GM12891 (cell line): Measurements from ENCODE around the gene AHRR.

Experiments used
- DNase-seq: peaks from one replicate; pipeline ENCODE4 v3.0.0; 2011; ENCODE audit warnings: low spot score; ENCODE audit not compliant: insufficient read length
- FAIRE-seq: peaks from 2 replicates; lab custom pipeline; 2011; peaks lifted over from hg19 to GRCh38; lab: Jason Lieb, UNC
- PAX5 ChIP-seq: IDR thresholded peaks from 2 replicates; pipeline ENCODE4 v1.6.1; 2011; ENCODE audit warnings: low read length, moderate library complexity, mild to moderate bottlenecking; ENCODE audit not compliant: insufficient read depth, severe bottlenecking
- POLR2A ChIP-seq: IDR thresholded peaks from 2 replicates; pipeline ENCODE4 v1.6.1; 2011; ENCODE audit warnings: low read depth, low read length, control low read depth
- POLR2AphosphoS5 ChIP-seq: IDR thresholded peaks from 2 replicates; pipeline ENCODE4 v1.6.1; 2011; ENCODE audit warnings: low read depth, low read length, control low read depth
- POU2F2 ChIP-seq: IDR thresholded peaks from 2 replicates; pipeline ENCODE4 v1.6.1; 2011; ENCODE audit warnings: low read depth, mild to moderate bottlenecking, control low read depth, low read length, moderate library complexity
- SPI1 ChIP-seq: IDR thresholded peaks from 2 replicates; pipeline ENCODE4 v1.6.1; 2011; ENCODE audit warnings: low read depth, low read length, control low read depth
- TAF1 ChIP-seq: IDR thresholded peaks from 2 replicates; pipeline ENCODE4 v1.6.1; 2011; ENCODE audit warnings: low read depth, low read length, control low read depth

Gene AHRR

DNA sequence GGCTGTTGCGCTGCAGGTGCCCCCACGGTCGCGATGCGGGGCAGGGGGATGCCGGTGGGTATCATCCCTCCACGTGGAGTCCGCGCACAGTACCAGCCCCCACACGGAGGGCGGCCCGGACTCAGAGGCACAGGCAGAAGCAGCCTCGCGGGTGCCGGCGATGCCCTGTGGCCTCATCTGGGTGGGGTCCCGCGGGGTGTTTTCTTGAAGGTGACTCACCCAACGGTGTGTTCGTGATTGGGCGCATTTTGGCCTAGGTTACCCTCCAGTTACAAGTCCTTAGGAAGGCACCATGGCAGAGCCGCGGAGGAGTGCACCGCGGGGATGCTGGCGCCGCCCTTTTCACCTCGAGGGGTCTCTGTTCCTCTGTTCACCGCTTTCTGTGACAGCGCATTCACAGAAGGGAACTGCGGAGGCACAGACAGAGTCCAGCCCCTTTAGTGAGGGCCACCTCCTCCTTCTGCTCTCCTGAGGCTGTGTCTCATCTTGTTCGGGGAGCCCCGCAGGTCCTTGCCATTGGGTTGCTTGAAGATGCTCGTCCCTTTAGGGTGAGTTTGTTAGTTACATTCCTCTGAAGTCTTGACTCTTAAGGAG lies 99.9 kb downstream of the AHRR start:
- TF ChIP-seq SPI1 = no peak
- TF ChIP-seq POLR2A = no peak
- TF ChIP-seq TAF1 = no peak
- no peak; the same call in 1 of the 2 replicates for TF ChIP-seq POLR2AphosphoS5
- no peak for TF ChIP-seq PAX5
- TF ChIP-seq POU2F2 = no peak
- FAIRE-seq (no peak), DNase-seq (no peak)

DNA sequence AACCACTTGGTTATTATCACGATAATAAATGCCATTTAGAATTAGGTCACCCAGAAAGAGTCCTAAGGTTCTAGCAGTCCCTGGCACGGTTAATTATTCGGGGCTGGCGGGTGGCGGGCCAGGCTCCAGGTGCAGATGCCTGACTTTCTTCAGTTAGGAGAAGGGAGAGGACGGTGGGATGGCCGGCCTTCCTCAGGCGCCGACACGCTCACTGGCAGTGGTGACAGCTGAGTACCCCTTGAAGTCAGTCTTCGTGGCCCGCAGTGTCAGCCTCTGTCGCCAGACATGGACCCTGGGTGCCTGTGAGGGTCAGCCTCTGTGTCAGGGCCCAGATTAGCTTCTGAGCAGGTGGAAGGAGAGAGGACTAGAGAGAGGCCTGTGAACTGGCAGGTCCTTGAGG lies 100.4 kb downstream of the AHRR start:
- TF ChIP-seq TAF1 (no peak), POU2F2 (no peak), POLR2A (no peak), SPI1 (no peak), POLR2AphosphoS5 (no peak), PAX5 (no peak)
- FAIRE-seq (no peak), DNase-seq (no peak)

DNA sequence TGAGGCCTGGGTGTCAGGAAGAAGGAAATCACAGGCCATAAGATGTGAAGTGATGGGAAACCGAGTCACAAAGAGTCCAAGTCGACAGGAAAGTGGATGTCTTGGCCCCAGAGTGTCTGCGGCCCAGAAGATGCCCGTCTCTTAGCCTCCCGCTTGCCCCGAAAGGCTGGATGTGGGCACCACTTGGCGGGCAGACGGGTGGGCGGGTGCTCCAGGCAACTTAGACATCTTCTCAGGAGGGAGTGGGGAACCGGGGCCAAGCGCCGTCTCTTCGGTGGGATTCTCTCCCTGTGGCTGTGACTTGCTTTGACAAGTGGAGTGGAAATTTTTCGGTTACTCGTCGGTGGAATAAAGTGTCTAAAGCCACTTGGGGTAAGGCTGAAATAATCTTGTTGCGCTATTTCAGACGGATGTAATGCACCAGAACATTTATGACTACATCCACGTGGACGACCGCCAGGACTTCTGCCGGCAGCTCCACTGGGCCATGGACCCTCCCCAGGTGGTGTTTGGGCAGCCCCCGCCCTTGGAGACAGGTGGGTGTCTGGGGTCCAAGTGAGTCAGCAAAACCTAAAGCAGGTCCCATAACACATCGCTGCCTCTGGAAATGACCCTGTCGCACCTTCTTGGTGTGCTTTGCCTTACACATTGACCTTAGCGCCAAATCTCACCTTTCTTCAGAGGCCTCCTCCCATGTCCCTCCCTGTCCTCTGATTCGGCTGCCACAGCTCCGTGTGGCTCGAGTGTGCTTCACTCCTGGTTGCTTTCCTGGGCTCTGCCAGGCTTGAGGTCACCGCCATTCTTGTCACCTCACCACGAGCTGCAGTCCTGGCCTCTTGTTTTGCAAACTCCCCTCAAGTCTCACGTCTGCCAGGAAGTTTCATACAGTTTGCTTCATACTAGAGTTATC lies 101.1 kb downstream of the AHRR start:
- no peak for TF ChIP-seq TAF1
- TF ChIP-seq POU2F2 = no peak
- TF ChIP-seq PAX5 = no peak
- 0 out of 2 replicates have a peak, but pooled peaks have one; percentile 16 for TF ChIP-seq POLR2AphosphoS5
- TF ChIP-seq POLR2A = no peak
- FAIRE-seq (no peak), DNase-seq (no peak)

DNA sequence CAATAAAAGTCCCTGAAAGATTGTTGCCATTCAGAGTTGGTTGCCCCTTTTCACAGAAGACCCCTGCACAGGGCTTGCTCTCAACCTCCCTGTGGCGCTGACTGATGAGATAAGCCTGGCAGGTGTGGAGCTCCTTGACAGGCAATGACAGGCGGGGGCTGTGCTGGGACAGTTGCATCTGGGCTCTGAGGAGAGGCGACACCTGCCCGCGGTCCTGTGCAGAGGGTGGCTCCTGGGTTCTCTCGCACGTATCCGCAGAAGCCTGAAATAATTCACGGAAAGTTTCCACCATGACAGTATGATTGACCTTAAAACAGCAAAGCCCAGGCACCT lies 101.7 kb downstream of the AHRR start:
- TF ChIP-seq POLR2A (no peak), SPI1 (no peak), POLR2AphosphoS5 (no peak), PAX5 (no peak), POU2F2 (no peak), TAF1 (no peak)
- FAIRE-seq (no peak), DNase-seq (no peak)

DNA sequence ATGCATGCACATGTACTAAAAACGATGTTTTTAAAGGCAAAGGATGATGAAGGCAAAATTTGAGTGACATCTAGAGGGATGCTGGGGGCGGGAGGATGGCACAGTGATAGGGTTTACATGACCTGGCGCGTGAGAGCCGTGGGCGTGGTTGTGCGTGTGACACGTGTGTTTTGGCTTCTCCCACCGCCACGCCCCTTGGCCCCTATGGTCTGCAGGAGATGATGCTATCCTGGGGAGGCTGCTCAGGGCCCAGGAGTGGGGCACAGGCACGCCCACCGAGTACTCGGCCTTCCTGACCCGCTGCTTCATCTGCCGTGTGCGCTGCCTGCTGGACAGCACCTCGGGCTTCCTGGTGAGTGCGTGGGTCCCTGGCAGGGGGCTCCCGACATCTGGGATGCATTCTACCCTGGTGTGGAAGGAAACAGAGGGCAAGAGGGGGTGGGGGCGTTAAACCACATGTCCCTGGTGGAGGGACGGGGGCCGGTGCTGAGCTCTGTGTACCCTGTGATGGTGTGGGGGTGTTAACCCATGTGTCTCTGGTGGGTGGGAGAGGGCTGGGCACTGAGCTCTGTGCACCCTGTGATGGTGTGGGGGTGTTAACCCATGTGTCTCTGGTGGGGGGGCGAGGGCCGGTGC lies 102.2 kb downstream of the AHRR start:
- TF ChIP-seq TAF1 (no peak), POLR2A (no peak), POLR2AphosphoS5 (0 out of 2 replicates have a peak, but pooled peaks have one; percentile 5)
- DNase-seq (no peak), FAIRE-seq (peak; percentile 95)

DNA sequence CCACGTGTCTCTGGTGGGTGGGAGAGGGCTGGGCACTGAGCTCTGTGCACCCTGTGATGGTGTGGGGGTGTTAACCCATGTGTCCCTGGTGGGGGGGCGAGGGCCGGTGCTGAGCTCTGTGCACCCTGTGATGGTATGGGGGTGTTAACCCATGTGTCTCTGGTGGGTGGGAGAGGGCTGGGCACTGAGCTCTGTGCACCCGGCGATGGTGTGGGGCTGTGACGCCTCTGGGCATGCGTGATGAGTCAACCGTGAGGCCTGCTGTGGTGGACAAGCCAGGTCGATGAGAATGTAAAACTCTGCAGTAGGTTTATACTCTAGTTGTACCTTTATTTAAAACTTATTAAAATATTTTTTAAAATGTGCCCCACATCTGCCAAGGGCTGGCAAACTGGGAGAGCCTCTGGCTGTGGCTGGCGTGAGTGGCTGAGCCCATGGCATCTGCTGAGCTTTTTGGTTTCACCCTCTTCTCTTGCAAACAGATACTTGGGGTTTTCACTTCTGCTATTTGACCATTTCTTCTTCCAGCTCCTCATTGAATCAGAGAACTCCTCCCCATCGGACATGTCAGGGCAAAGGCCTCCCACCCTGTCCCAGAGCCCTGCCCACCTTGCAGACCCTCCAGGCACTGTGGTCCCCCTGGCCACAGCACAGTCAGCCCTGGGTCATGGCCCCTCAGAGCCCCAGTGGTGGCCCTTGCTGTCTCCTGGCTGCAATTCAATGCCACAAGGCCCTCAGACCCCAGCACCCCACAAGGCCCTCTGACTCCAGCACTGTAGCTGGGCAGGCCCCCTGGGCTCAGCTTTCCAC lies 103.0 kb downstream of the AHRR start:
- FAIRE-seq (no peak), DNase-seq (peak; percentile 75)
- peak; percentile 99 for TF ChIP-seq SPI1
- TF ChIP-seq POLR2AphosphoS5 = peak; percentile 19; the same call in 1 of the 2 replicates
- 0 out of 2 replicates have a peak, but pooled peaks have one; percentile 12 for TF ChIP-seq TAF1
- no peak for TF ChIP-seq POU2F2
- TF ChIP-seq POLR2A = 0 out of 2 replicates have a peak, but pooled peaks have one; percentile 45

DNA sequence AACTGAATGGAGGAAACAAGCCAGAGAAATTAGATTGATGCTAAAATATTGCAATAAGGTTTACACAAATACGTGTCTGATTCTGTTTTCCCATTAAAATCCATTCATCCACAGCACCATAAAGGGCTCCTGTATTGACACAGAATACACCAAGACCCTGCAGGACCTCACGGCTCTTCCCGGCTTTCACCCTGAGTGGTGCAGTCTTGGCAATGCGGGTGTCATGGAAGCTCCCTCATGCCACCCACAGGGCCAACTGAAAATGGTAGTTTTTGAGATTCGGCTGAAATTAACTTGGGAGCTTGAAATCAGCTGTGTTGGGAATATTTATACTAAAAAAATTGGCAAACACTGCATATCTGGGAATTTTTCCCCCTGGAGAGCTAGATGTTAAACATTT lies 104.2 kb downstream of the AHRR start:
- DNase-seq (no peak), FAIRE-seq (no peak)
- TF ChIP-seq SPI1 = no peak

DNA sequence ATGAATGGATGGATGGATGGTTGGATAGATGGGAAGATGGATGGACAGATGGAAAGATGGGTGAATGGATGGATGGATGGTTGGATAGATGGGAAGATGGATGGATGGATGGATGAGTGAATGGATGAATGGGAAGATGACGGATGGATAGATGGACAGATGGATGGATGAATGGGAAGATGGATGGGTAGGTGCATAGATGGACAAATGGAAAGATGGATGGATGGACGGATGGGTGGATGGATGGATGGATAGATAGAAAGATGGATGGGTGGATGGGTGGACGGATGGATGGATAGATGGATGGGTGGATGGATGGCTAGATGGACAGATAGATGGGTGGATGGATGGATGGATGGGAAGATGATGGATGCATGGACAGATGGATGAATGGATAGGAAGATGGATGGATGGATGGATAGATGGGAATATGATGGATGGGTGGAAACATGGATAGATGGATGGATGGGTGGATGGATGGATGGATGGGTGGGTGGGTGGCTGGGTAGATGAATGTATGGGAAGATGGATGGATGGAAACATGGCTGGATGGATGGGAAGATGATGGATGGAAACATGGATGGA lies 105.0 kb downstream of the AHRR start:
- DNase-seq = no peak
- no peak for TF ChIP-seq TAF1
- 0 out of 2 replicates have a peak, but pooled peaks have one; percentile 37 for TF ChIP-seq POLR2A
- TF ChIP-seq PAX5 = no peak
- no peak for TF ChIP-seq POU2F2
- TF ChIP-seq SPI1 = no peak
- no peak for TF ChIP-seq POLR2AphosphoS5
- peak; percentile 40 for FAIRE-seq
